H1 (cell line): Measurements from ENCODE around the gene GPRIN3. TPM values are rescaled to one million over a fixed set of nuclear protein-coding genes. Genes with fewer than 3 reads are reported as not detected.

Source experiments
- CTCF ChIA-PET: fragments of 300-600 bp; sonication (Branson Sonifier 250); formaldehyde crosslinking; loops from one replicate; lab custom pipeline; 2021; ENCODE audit not compliant: partially characterized antibody; lab: Charles Lee
- POLR2A ChIA-PET: fragments of 300-600 bp; sonication (Branson Sonifier 250); formaldehyde crosslinking; loops from one replicate; lab custom pipeline; 2021; ENCODE audit warnings: inconsistent platforms; ENCODE audit not compliant: partially characterized antibody; lab: Charles Lee
- DNase-seq, 2 experiments: peaks; one replicate each; pipeline versions ENCODE4 v3.0.0 to v3.0.0-alpha.2; 2010 to 2022; ENCODE audit warnings: low spot score in 2 of 2, low read depth in 1 of 2, mixed read lengths in 1 of 2
- FAIRE-seq: peaks from 2 replicates; lab custom pipeline; 2011; peaks lifted over from hg19 to GRCh38; lab: Jason Lieb, UNC
- H2AFZ ChIP-seq: 2 replicates; pipeline ENCODE4 v1.8.1; 2012; ENCODE audit warnings: low read length, inconsistent platforms
- H2AK5ac ChIP-seq: 2 replicates; pipeline ENCODE4 v1.6.1; 2013; ENCODE audit warnings: low read depth, low read length
- H2BK120ac ChIP-seq: replicated peaks from 2 replicates; pipeline ENCODE3; 2013; ENCODE audit warnings: low read depth, low read length, inconsistent platforms
- H2BK12ac ChIP-seq: 2 replicates; pipeline ENCODE4 v1.6.1; 2013; ENCODE audit warnings: low read depth, low read length
- H2BK15ac ChIP-seq: 2 replicates; pipeline ENCODE4 v1.6.1; 2013; ENCODE audit warnings: low read length
- H2BK20ac ChIP-seq: 2 replicates; pipeline ENCODE4 v1.6.1; 2013; ENCODE audit warnings: low read length
- H2BK5ac ChIP-seq: 2 replicates; pipeline ENCODE4 v1.6.1; 2013; ENCODE audit warnings: low read depth, low read length
- H3K14ac ChIP-seq: 2 replicates; pipeline ENCODE4 v1.6.1; 2013; ENCODE audit warnings: inconsistent platforms; ENCODE audit not compliant: insufficient read length
- H3K18ac ChIP-seq: 2 replicates; pipeline ENCODE4 v1.6.1; 2013; ENCODE audit warnings: low read length; ENCODE audit errors: extremely low read depth
- H3K23ac ChIP-seq: 2 replicates; pipeline ENCODE4 v1.6.1; 2013; ENCODE audit warnings: inconsistent platforms; ENCODE audit not compliant: insufficient read length
- H3K23me2 ChIP-seq: 2 replicates; pipeline ENCODE4 v1.6.1; 2013; ENCODE audit warnings: low read depth, low read length
- H3K27ac ChIP-seq: 2 replicates; pipeline ENCODE4 v1.6.1; 2011; ENCODE audit warnings: low read depth, low read length, inconsistent platforms
- H3K27me3 ChIP-seq, 4 experiments: replicated peaks in 1 of 4; 1 replicate in 1 of 4; 2 replicates in 3 of 4; pipeline versions ENCODE4 v1.6.1 to v1.8.1; 2011 to 2013; ENCODE audit warnings: low read length in 3 of 4, mild to moderate bottlenecking in 3 of 4, inconsistent platforms in 2 of 4, mixed read lengths in 2 of 4, moderate library complexity in 1 of 4; ENCODE audit not compliant: control insufficient read depth in 3 of 4, insufficient read depth in 3 of 4; ENCODE audit errors: extremely low read depth in 1 of 4
- H3K36me3 ChIP-seq, 4 experiments: 2 replicates each; pipeline versions ENCODE4 v1.6.1 to v1.8.1; 2011 to 2013; ENCODE audit warnings: mild to moderate bottlenecking in 4 of 4, low read length in 3 of 4, moderate library complexity in 2 of 4, control low read depth in 1 of 4, inconsistent platforms in 1 of 4; ENCODE audit not compliant: insufficient read depth in 4 of 4, control insufficient read depth in 2 of 4
- H3K4ac ChIP-seq: replicated peaks from 2 replicates; pipeline ENCODE3; 2013; ENCODE audit warnings: low read length, low read depth, mixed read lengths, inconsistent platforms; ENCODE audit not compliant: insufficient read length
- H3K4me1 ChIP-seq, 4 experiments: replicated peaks in 1 of 4; 1 replicate in 1 of 4; 2 replicates in 3 of 4; pipeline versions ENCODE4 v1.6.1 to v1.8.1; 2011 to 2013; ENCODE audit warnings: low read length in 3 of 4, inconsistent platforms in 2 of 4, mixed read lengths in 1 of 4; ENCODE audit not compliant: insufficient read depth in 4 of 4, control insufficient read depth in 3 of 4
- H3K4me2 ChIP-seq, 2 experiments: 2 replicates each; pipeline versions ENCODE4 v1.6.1 to v1.8.1; 2011 to 2013; ENCODE audit warnings: low read depth in 2 of 2, low read length in 2 of 2, control low read depth in 1 of 2, inconsistent platforms in 1 of 2, mild to moderate bottlenecking in 1 of 2; ENCODE audit not compliant: insufficient read depth in 1 of 2
- H3K4me3 ChIP-seq, 4 experiments: fragments of 200-600, 300-600 bp in 1 of 4; sonication (generic), shearing (Covaris generic), sonication (Bioruptor Twin) in 1 of 4; 2 replicates each; pipeline versions ENCODE4 v1.5.1 to v1.8.1; 2011 to 2016; ENCODE audit warnings: low read length in 4 of 4, low read depth in 3 of 4, control low read depth in 2 of 4, inconsistent platforms in 2 of 4, mild to moderate bottlenecking in 2 of 4, mixed read lengths in 1 of 4, moderate library complexity in 1 of 4; ENCODE audit not compliant: insufficient read depth in 2 of 4; ENCODE audit errors: extremely low read depth in 1 of 4
- H3K56ac ChIP-seq: replicated peaks from 2 replicates; pipeline ENCODE3; 2013; ENCODE audit warnings: low read depth, mild to moderate bottlenecking, mixed read lengths, low read length, inconsistent platforms; ENCODE audit not compliant: insufficient read length
- H3K79me1 ChIP-seq: 2 replicates; pipeline ENCODE4 v1.6.1; 2013; ENCODE audit warnings: low read depth, low read length, control low read depth
- H3K79me2 ChIP-seq, 2 experiments: 2 replicates each; pipeline versions ENCODE4 v1.6.1 to v1.8.1; 2012 to 2013; ENCODE audit warnings: low read length in 2 of 2, mild to moderate bottlenecking in 2 of 2, inconsistent platforms in 1 of 2; ENCODE audit not compliant: insufficient read depth in 2 of 2, control insufficient read depth in 1 of 2
- H3K9ac ChIP-seq, 4 experiments: replicated peaks in 1 of 4; 1 replicate in 1 of 4; 2 replicates in 3 of 4; pipeline versions ENCODE4 v1.6.1 to v1.8.1; 2011 to 2013; ENCODE audit warnings: low read depth in 3 of 4, low read length in 3 of 4, control low read depth in 2 of 4, mild to moderate bottlenecking in 2 of 4, moderate library complexity in 2 of 4, inconsistent platforms in 1 of 4; ENCODE audit errors: extremely low read depth in 1 of 4
- H3K9me3 ChIP-seq, 2 experiments: 2 replicates each; pipeline versions ENCODE4 v1.6.1 to v1.8.1; 2012 to 2013; ENCODE audit warnings: mild to moderate bottlenecking in 2 of 2, moderate library complexity in 2 of 2, control low read depth in 1 of 2, inconsistent platforms in 1 of 2, low read depth in 1 of 2, low read length in 1 of 2, mixed read lengths in 1 of 2; ENCODE audit not compliant: insufficient read depth in 2 of 2
- H4K20me1 ChIP-seq, 2 experiments: replicated peaks in 1 of 2; 2 replicates each; pipeline versions ENCODE3 to v1.8.1; 2011 to 2013; ENCODE audit warnings: inconsistent platforms in 2 of 2, low read length in 2 of 2, mild to moderate bottlenecking in 1 of 2; ENCODE audit not compliant: insufficient read depth in 2 of 2, control insufficient read depth in 1 of 2
- H4K5ac ChIP-seq: 2 replicates; pipeline ENCODE4 v1.6.1; 2013; ENCODE audit warnings: low read length, low read depth, mixed read lengths, inconsistent platforms; ENCODE audit not compliant: insufficient read length
- H4K8ac ChIP-seq: 2 replicates; pipeline ENCODE4 v1.8.0; 2013; ENCODE audit warnings: mild to moderate bottlenecking, moderate library complexity, low read length, inconsistent platforms; ENCODE audit not compliant: insufficient read depth; ENCODE audit errors: extremely low read depth
- H4K91ac ChIP-seq: replicated peaks from 2 replicates; pipeline ENCODE3; 2013; ENCODE audit warnings: low read length, mixed read lengths, inconsistent platforms; ENCODE audit not compliant: insufficient read length
- CBX8 ChIP-seq: fragments of 300-800, 300-1000 bp; sonication (generic); IDR thresholded peaks from 2 replicates; pipeline ENCODE4 v1.7.1; 2016; ENCODE audit warnings: low read depth, low read length, borderline replicate concordance
- CHD2 ChIP-seq: IDR thresholded peaks from 2 replicates; pipeline ENCODE4 v1.6.1; 2012; ENCODE audit warnings: low read length, improper control_type of control experiment
- EGR1 ChIP-seq: IDR thresholded peaks from 2 replicates; pipeline ENCODE4 v1.6.1; 2011; ENCODE audit warnings: low read depth, low read length, borderline replicate concordance
- GTF2F1 ChIP-seq: IDR thresholded peaks from 2 replicates; pipeline ENCODE4 v1.6.1; 2012; ENCODE audit warnings: low read depth, low read length, improper control_type of control experiment, borderline replicate concordance
- HDAC6 ChIP-seq: IDR thresholded peaks from one replicate; pipeline ENCODE4 v1.7.1; 2012; ENCODE audit warnings: low read depth, mild to moderate bottlenecking, inconsistent platforms, low read length, moderate library complexity
- POLR2AphosphoS5 ChIP-seq: IDR thresholded peaks from 2 replicates; pipeline ENCODE4 v1.6.1; 2011; ENCODE audit warnings: low read depth, low read length
- TAF1 ChIP-seq: IDR thresholded peaks from 2 replicates; pipeline ENCODE4 v1.6.1; 2011; ENCODE audit warnings: mild to moderate bottlenecking, low read depth, low read length
- TEAD4 ChIP-seq: IDR thresholded peaks from 2 replicates; pipeline ENCODE4 v1.6.1; 2012; ENCODE audit warnings: low read depth, low read length, inconsistent platforms, mixed read lengths
- WGBS, 2 experiments: shearing (Covaris generic) in 1 of 2; methylation state at CpG; one replicate each; pipeline versions ENCODE4 v1.1.6 to v1.1.7; 2013 to 2015; ENCODE audit warnings: low lambda C conversion rate in 2 of 2, mixed read lengths in 2 of 2, inconsistent platforms in 1 of 2, low coverage in 1 of 2, missing lambda C conversion rate in 1 of 2; ENCODE audit not compliant: insufficient replicate concordance in 2 of 2, insufficient coverage in 1 of 2, insufficient read length in 1 of 2; ENCODE audit errors: extremely low coverage in 1 of 2, missing lambda C conversion rate in 1 of 2; 5-methylcytosine and 5-hydroxymethylcytosine counted together
- polyA plus RNA-seq, 7 experiments: library from polyadenylated mRNA; depleted of rRNA in 3 of 7; stranded (reverse) in 5 of 7; unstranded in 2 of 7; fragments of >200 nt in 5 of 7; fragments of 200-250 nt in 2 of 7; gene quantifications; 1 replicate in 5 of 7; 2 replicates in 1 of 7; 4 replicates in 1 of 7; pipeline versions ENCODE4 v1.2.1 to v1.2.3, GENCODE V29; 2011 to 2013; ENCODE audit warnings: missing spikeins in 2 of 7, mixed read lengths in 2 of 7
- total RNA-seq: library from RNA; stranded (reverse); fragmentation: NEBNext Ultra II Directional; extraction: Animal tissue kit (Norgen Biotek cat#: 25700); gene quantifications from 2 replicates; pipeline ENCODE4 v1.2.1, GENCODE V29; 2021
- TF ChIP-seq, protein P1 (sequence below): IDR thresholded peaks from 2 replicates; pipeline ENCODE4 v1.6.1; 2011; ENCODE audit warnings: low read depth, mild to moderate bottlenecking, low read length; ENCODE audit not compliant: insufficient read depth

Gene GPRIN3
- total and polyA plus RNA-seq, 2 of the 8 experiments (the other 6 are each of a cell fraction or from before 2014, with no cell fraction given): 0.17 to 1.4 TPM

DNA sequence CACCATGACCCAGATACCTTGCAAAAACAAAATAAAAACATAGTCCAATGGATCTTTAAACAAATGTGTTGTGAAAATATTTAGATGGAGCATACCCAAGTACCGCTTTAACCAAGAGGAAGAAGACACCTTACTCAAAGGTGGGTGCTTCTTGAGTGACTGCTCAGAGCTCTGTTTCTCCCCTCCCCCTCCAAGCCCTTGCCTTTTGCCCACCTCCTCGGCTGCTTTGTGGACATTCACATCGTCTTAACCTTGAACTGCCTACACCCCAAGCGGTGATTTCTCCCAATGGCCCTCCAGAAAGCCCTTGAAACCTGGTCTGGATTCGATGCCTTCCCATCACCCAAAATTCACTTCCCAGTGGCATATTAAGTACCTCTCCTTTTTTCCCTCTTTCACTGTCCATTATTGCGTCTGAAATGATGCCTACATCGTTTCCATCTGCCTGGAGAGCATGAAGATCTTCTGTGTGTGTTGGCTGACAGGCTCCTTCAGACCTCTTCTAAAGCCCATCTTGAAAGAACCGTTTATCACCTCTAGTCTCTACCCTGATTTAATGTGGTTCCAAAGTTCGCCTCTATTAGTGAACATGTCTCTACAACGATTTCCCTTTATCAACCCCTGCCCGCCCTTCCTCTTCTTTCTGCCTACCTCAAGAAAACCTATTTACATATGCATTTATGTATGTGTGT lies 968 bp downstream of the GPRIN3 start:
- Histone ChIP-seq H3K79me2 (no peaks in the 10 kb centered on the region), H2BK120ac (no peak overlapping the region), H2AFZ (no peak overlapping the region), H3K18ac (no peak overlapping the region), H2BK15ac (no peak overlapping the region), H3K9ac (no peak overlapping the region), H3K56ac (no peak overlapping the region), H2BK12ac (no peak overlapping the region), H2AK5ac (no peak overlapping the region), H3K4me2 (peak overlapping the region; percentile 95 to 96), H2BK5ac (no peak overlapping the region), H4K5ac (no peak overlapping the region), H3K23me2 (peaks cover 5% of the 10 kb centered on the region), H3K9me3 (no peaks in the 10 kb centered on the region), H4K20me1 (no peaks in the 10 kb centered on the region), H2BK20ac (no peak overlapping the region), H3K14ac (no peak overlapping the region), H4K8ac (no peak overlapping the region), H3K4me3 (peak overlapping the region; percentile 65 to 97 (median 72); a peak in 5 of 8 replicates), H3K79me1 (no peaks in the 10 kb centered on the region), H3K27me3 (peaks cover 0 to 10% (median 7%) of the 10 kb centered on the region in 4 experiments; a peak in 5 of 7 replicates), H3K4me1 (peaks cover 2 to 11% (median 6%) of the 10 kb centered on the region in 4 experiments; a peak in 4 of 7 replicates), H4K91ac (no peak overlapping the region), H3K4ac (no peak overlapping the region), H3K23ac (no peak overlapping the region), H3K27ac (no peak overlapping the region), H3K36me3 (no peaks in the 10 kb centered on the region)
- 76% methylated on average over 11 of the region's 11 CpGs; no CpG with 5 or more reads in 1 of the 2 experiments for WGBS, 2 experiments
- POLR2A ChIA-PET: no interaction called here
- no peak for FAIRE-seq
- CTCF ChIA-PET: no interaction called here
- TF ChIP-seq CHD2: no peak
- TF ChIP-seq EGR1: no peak
- no peak for TF ChIP-seq CBX8
- TF ChIP-seq, protein P1, sequence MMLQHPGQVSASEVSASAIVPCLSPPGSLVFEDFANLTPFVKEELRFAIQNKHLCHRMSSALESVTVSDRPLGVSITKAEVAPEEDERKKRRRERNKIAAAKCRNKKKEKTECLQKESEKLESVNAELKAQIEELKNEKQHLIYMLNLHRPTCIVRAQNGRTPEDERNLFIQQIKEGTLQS: no peak
- TF ChIP-seq HDAC6: no peak
- no peak for TF ChIP-seq POLR2AphosphoS5
- TF ChIP-seq GTF2F1: no peak
- no peak for TF ChIP-seq TEAD4
- TF ChIP-seq TAF1: no peak
- no peak for DNase-seq
